ENCODE results near the gene PLXNA4.

PLXNA4 gene

DNA sequence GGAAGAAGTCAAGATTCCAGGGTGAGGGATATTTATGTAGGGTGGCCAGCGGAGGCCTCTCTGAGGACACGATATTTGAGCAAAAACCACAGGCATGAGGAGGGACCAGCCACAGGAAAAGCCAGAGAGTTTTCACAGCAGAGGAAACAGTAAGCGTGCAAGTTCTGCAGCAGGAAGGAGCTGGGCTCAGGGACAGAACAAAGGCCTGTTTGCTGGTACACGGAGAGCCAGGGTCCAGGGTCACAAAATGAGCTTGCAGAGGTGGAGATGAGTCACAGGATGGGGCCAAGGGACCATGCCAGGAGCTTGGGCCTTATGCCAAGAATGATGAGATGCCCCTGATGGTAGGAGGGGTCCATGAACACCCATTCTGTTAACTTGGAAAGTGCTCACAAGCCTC lies 283.5 kb downstream of the PLXNA4 start:
- DNase-seq = no peak

DNA sequence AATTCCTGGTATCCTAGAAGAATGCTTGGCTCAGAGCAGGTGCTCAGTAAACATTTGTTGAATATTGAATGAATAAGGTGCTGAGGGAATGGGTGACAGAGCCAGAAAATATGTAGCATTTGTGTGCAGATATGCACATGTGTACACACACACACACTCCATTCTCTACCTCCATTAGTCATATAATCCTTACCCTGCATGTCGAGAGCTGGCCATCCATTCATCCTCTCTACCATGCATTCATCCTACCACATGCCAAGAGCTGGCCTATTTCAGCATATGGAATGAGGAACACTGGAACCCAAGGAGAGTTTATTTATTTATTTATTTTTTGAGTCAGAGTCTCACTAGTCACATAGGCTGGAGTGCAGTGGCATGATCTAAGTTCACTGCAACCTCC lies 284.8 kb downstream of the PLXNA4 start:
- DNase-seq = no peak

DNA sequence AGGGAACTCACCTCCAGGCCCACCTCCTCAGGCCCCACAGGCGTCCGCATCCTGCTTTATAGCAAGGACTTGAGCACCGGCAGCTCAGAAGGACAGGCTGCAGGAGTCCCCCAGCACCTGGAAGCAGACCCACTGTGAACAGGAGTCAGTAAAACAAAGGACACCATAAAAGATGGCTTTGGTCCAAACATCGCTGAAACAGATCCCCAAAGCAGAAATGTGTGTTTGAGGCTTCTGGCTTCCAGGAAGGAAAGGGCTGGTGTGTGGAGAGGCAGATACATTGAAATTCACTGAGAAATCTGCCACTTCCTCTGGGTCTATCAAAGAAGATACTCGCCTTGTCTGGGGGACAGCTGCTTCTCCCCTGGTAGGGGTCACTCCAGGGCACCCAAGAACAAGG lies 286.2 kb downstream of the PLXNA4 start:
- DNase-seq = no peak

DNA sequence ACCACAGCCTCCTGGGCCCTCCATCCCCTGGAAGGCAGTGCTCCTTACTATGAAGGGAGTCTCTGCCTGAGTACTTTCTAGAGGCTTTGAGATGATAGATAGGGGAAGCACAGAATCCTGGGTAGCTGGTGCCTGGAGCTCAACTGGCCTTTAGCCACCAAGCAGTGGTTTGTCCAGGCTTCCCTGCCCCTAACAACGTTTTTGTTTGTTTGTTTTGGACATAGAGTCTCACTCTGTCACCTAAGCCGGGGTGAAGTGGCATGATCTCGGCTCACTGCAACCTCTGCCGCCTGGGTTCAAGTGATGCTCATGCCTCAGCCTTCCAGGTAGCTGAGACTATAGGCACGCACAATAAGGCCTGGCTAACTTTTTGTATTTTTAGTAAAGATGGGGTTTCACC lies 289.4 kb downstream of the PLXNA4 start:
- DNase-seq = no peak

DNA sequence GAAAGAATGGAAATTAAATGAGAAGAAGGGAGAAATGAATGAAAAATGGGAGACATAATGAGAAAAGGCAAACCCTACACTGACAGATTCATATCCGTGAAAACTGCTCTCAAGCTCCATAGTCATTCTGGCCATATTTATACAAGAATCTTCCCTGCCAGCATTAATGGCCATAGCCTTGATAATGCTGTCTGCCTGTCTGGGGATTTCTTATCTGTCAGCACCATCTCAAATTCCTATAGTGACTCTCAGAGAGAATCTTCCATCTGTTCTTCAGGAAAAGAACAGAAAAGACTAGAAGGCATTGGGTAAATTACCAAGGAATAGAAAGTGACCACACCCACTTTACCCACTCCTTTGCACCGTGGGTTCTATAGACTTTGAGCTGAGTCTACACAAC lies 295.9 kb downstream of the PLXNA4 start:
- no peak for DNase-seq

DNA sequence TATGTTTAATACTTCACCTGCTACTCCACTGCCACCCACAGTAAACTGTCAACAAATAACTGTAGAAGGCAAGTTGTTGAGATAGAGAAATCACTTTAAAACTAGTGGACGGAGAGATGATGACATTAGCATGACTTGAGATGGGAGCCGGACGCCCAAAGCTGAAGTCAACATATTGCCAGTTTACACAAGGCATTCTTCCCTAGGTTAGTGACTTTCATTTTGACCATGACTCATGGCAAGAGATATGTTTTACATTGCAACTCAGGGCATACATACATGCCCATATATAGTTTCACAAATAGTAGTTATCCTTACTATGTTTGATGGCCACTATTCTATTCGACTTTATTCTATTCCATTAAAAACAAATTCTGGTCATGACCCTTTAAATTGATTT lies 296.6 kb downstream of the PLXNA4 start:
- DNase-seq = no peak

DNA sequence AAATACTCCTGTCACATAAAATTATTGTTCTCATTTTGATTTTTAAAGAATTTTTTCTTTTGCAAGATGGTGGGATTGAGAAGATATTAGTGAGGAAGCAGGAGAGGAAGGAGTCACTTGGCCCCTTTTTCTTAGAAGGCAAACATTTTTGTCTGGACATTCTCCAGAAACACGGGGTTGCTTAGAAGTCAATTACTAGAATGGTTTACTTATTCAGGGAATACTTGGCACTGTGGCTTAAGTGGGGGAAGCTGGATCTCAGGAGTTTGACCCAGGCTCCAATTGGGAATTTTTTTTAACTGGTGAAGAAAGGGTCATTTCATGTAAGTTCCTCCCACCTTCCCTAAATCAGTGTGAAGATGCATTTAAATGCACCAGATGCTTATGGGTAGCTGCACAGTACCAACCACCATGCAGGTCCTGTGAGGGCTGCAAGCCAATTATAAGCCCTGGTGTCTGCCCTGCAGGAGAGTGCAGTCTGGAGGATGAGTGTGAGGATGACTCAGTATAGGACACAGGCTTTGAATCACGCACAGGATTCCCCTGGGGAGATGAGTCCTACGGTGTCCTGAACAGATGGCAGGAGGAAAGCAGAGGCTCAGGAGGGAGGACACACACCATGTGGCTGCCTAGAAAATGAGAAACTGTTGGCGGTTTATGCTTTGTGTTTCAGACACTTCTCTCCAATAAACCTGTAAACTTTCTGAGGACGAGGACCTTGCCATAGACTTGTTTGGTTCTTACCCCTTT lies 299.1 kb downstream of the PLXNA4 start:
- DNase-seq = no peak

DNA sequence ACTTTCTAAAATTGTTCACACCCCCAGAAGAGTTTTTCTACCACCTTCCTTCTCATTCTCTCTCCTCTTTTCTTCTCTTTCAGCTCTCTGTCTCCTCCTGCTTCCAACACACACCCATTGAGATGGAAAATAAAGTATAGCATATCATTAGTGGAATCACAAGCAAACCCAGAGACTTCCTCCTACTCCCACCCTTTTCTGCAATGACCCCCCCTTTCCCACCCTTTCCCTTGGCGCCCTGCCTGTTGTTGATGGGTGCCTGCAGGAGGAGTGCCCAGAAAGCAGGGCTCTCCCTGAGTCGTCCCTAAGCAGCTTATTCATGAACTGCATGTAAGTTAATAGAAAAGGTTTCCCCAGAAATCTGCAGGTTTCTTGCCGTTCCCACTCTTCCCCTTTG lies 300.0 kb downstream of the PLXNA4 start:
- no peak for DNase-seq

DNA sequence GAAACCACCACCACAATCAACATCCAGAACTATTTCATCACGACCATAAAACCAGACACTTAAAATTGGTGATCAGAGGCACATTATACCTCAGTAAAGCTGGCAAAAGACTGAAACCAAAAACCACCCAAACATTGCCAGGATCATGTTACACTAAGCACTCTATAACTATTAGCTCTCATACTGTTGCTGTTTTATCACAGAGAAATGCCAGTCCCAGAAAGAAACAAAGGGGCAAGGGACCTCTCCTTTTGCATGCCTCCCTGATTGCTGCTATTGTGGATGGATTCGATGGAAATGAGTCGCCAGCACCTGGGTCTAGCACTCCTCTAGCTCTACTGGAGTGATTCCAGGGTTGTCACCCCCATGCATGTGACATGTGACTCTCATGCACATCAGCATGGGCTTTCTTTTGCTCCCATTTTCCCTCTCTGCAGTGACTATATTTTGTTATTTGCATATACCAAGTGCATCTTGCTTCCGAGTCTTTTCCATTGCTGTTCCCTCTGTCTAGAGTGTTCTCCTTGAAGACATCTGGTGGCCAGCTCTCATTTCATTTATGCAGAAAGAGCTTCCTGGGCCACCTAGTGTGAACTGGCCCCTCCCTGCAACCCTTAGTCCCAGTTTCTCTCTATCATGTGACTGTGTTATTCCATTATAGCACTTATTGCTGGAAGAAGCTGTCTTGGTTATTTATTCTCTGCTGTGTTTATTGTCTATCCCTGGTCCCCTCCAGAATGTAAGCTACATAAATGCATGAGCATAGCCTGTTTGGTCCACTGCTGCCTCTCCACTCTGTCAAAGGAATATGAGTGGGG lies 300.6 kb downstream of the PLXNA4 start:
- DNase-seq = no peak

DNA sequence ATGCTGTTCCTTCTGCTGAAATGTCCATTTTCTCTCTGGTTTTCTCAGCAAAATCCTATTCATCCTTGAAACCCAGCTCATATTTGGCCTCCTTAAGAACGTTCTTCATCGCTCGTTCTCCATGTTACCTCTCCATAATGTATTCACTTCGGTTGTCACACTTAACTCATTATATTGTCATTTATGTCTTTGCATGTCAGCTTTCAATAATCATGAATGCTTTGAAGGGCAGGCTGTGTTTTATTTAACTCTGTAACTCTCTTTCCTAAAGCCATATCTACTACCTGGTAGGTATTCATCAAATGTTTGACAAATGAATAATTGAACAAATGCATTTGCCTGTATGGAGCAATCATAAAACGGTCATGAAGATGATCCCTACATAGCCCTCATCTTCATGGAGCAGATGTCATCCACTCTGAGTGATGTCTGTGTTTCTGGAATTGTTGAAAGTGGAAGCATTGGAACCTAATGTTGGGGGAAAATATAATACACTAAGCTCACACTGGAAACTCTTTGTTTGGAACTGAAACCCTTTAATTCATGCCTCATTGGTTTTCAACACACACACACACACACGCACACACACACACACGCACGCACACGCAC lies 303.4 kb downstream of the PLXNA4 start:
- DNase-seq = no peak

DNA sequence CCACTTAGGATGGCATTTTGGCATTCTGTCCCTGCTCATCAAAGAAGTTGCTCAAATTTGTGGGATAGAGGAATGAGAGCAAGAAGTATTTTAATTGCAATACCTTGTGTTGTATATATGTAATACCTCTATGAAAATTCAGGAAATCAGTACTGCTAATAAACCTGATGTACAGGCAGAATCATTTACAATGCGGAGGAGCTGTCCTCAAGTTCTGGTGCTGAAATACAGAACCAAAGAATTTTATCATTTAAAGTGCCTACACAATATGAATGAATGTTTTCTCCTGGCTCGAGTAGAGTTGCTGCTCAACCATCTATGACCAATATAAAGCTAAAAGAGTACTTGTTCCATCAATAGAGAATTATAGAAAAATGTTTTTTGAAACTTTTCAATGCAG lies 305.8 kb downstream of the PLXNA4 start:
- no peak for DNase-seq

DNA sequence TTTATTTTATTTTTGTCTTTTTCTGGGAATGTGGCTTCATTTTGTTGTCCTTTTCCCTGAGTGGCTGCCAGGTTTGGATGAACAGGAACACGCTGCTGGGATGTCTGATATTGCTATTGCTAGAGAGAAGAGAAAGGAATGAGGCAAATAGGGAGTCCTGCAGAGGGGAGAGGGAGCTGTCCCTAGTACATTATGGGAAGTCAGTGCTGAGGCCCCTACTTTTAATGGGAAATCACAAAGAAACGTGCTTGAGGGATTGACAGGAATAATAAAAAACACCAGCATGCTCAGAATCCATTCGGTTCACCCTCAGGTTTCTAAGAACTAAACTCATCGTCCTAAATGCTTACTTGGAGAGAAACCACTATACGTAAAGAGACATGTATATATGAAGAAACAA lies 306.6 kb downstream of the PLXNA4 start:
- no peak for DNase-seq

DNA sequence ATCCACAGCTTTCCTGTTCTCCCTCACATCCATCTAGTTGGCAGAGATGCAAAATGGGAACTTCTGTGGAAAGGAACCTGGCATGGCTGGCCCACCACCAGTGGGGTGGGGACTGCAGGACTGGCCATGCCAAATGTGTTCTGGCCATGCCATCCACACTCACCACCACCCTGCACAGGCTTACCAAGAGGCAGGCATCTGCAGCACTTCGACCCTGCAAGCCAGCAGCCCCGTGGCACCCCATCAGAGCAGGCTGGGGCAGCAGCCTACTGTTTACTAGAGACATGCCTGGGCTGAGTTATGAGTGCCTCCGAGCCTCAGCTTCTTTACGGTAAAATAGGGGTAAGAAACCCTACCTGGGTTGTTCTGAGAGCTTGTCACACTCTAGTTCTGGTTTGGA lies 313.1 kb downstream of the PLXNA4 start:
- DNase-seq = no peak

DNA sequence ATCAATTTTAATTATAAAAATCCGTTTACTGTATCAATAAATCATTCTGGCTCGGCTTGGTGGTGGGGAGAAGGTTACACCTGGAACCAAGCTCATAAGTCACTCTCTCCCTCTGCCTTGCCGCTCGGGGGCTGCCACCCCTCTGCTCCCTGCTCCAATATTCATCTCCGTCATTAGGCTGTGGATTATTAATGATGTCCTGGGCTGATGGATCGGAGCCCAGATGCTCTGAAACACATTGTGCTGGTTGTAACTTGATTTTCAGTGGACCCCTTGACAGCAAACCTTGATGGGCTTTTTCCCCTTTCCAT lies 314.2 kb downstream of the PLXNA4 start:
- no peak for DNase-seq

DNA sequence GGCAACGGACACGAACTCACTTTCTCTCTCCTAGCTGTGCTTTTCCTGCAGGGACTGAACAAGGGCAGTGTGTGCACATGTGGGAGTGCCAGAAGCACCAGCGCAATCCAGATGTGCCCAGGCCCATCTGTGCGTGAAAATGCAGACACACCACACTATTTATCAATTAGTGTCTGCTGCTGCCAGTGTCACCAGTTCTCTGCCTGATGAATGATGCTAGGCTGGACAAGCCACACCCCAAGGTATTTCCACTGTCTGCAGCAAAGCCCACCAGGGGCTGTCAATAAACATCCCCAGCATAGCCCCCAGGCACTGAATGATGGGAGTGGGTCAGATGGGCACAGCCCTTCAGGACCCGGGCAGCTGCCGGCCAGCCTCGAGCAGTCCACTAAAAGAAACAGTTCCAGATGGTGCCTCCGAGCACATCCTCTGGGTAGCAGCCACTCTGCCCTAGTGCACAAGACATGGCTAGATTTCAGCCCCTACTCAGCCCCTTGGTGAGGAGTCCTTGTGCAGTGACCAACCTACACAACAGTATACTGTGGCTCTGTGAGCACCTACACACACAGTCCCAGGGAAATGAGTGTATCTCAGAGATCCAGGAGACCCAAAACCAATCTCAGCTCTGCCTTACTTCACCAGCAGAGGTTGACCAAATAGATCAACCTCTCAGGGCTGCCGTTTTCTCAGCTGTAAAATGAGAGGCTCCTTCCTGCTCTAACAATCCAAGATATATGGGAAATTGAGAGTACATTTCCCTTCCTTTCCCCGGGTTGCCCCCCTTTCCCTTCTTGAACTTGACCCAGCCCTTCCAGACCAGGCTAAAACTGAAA lies 314.7 kb downstream of the PLXNA4 start:
- DNase-seq = no peak

DNA sequence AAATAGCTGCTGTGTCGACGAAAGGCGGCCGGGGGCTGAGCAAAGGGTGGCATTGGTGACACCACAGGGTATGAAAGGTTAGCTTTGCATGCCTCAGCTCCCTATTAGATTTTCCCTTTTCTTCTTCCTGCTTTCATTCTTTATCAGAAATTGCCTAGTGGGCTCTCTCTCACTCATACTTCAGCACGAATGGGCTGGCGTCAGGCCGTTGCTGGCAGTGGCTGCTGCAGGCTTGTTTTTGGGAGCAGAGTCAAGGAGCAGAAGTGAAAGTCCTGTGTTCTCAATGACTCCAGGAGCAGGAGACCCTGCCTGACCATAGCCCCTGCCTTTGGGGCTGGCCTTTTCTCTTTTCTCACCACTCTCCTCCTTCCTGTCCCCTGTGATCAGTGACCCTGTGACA lies 318.0 kb downstream of the PLXNA4 start:
- DNase-seq = no peak

DNA sequence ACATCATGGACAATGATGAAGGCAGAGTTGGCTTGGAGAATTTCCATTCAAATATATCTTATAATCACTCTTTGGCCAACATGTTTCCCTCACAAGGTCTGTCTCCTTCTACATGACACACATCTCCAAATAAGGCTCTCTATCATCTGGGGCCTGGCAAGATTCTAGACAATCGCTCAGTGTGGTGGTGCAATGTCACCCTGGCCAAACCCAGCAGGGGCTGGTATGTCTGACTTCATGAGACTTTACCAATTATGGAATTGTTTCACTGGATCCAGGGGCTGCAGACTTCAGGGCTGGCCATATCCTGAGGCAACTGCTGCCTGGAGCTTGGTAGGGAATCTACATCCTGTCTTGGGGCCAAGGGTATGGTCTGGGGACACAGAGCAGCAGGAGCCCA lies 319.0 kb downstream of the PLXNA4 start:
- DNase-seq = no peak

DNA sequence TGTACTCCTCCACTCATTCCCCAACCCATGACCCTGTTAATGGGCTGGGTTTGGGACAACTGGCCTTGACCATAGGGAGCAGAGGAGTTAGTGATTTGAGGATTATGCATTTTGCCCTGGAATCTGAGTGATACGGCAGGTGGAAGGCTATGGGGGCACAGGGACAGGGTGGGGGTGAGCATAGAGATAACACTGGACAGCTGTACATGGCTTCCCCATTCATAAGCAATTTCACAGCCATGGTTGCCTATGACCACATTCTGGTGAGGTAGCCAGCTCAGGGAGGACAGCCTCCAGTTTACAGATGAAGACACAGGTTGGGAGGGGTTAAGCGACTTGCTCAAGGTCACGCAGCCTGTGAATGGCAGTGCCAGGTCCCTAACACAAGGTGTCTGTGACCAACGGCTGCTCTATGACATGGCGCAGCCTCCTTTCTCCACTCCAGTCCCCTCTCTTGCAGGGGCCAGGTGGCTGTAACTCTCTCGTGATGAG lies 319.5 kb downstream of the PLXNA4 start:
- DNase-seq = no peak

DNA sequence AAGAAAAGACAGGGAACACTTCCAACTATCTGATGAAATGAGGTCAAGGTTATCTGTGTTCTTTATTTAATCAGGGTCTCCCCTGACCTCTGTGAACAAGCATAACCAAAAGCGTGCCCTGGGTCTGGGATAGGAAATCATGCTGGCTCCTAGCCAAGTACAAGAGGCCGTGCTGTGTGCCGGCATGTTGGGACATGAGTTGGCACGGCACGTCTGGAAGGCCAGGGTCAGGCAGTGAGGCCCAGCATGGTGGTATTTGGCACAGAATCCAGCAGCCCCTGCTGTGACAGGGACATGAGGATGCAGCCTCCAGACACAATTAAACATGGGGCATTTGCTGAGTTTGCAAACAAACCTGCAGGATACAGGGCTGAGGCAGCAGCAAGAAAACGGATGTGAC lies 320.4 kb downstream of the PLXNA4 start:
- DNase-seq = no peak

DNA sequence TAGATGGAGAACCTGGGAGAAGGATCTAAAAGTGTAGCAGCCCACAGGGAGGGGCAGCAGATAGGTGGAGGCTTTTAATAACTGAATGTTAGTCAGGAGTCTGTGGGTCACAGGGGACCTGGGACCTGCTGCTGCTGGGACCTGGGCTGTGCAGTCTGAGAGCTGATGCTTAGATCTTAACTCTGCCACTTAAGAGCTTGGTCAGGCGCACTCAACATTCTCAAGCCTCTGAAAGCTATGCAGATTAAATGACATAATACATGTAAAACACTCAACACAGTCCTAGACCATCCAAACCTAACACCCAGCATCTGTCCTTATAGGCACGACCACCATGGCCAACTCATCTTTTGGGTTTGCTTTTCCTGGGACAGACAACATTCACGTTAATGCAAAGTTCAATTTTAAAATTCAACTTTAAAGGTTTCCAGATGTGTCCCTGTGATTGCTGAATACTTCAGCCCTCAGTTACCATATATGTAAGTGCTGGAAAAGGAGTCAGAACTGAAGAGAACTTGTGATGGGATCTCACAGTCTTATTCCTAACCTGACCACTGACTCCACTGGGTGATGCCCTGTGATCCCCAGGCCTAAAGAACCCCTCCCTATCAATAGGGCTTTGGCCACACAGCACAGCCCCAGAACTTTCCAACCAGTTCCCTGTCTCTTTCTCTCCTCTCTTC lies 321.0 kb downstream of the PLXNA4 start:
- DNase-seq = no peak

DNA sequence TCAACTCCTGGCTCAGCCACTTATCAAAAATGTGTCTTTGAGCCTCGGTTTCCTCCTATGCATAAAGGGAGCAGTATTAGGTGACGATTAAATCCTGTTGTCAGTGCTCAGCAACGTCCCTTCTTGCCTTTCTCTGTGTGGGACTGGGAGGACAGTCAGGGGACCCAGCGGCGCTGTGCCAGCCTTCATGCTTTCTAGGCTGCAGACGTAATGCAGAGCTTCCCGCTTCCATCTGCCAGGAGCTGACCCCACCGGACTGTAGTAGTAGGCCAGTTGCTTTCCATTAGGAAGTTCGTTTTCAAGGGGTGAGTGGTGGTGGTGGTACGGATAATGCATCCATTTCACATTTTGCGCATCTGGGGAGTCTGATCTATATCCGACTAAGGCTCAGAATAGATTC lies 321.8 kb downstream of the PLXNA4 start:
- no peak for DNase-seq

DNA sequence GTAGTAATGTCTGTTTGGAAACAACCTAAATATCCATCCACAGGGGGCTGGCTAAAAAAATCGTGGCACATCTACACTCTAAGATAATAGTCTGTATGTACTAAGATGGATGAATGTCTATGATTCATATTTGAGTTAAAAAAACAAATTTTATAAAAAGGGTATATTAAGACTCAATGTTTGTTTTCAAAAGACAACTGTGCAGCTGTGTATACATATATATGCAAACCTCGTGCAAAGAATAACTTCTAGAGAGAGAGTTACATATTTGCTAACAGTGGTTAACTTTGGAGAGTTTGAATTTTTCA lies 323.5 kb downstream of the PLXNA4 start:
- no peak for DNase-seq

DNA sequence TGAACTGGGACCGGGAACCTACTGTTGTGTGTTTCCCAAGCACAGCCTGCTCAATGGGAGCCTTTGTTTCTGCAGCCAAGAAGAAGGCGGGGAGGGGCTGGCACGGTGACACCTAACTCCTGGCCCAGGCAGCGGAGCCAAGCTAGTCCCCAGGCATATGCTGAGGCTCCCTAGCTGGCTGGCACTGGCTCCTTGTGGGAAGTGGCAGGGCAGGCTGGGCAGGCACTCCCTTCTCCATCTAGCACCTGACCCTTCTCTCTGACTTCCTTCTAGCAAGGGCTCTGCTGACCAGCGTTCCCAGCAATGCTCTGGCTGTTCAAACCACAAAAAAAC lies 325.0 kb downstream of the PLXNA4 start:
- no peak for DNase-seq
